ENCODE data around the gene ITGA11. TPM values are rescaled to one million over a fixed set of nuclear protein-coding genes. Genes with fewer than 3 reads are reported as not detected.

The ITGA11 gene
- polyA plus RNA-seq, 1 of the 3 experiments (the other 2 are of a cell fraction), result 0.49 TPM

- Histone ChIP-seq H3K9me2 (no peaks in the 10 kb centered on the region), H3K9me3 (no peaks in the 10 kb centered on the region), H3K79me2 (ENCODE audit: insufficient read depth) (no peaks in the 10 kb centered on the region), H3K4me2 (no peak overlapping the region), H4K20me1 (ENCODE audit: insufficient read depth) (no peaks in the 10 kb centered on the region), H3K27ac (ENCODE audit: low read depth in 2 of 2, low read length in 1 of 2) (no peak overlapping the region), H3K4me1 (ENCODE audit: control insufficient read depth in 1 of 2, insufficient read depth in 2 of 2, low read depth in 1 of 2, low read length in 1 of 2) (peaks cover 5 to 8% of the 10 kb centered on the region in 2 experiments; a peak in 3 of 4 replicates), H2AFZ (ENCODE audit: low read depth) (no peak overlapping the region), H3K9ac (no peak overlapping the region), H3K27me3 (ENCODE audit: insufficient read depth) (no peaks in the 10 kb centered on the region), H3F3A (replicated peaks; ENCODE audit: insufficient read depth) (peaks cover 7% of the 10 kb centered on the region), H3K36me3 (replicated peaks in 1 of 2; ENCODE audit: control insufficient read depth in 1 of 2, insufficient read depth in 2 of 2, low read length in 1 of 2) (no peaks in the 10 kb centered on the region), H3K4me3 (ENCODE audit: low read depth in 2 of 2, low read length in 1 of 2) (no peak overlapping the region)
- DNase-seq, result no peak
- WGBS (ENCODE audit: low lambda C conversion rate), result 93% methylated on average over 6 of the region's 7 CpGs
- POLR2A ChIA-PET, result no interaction called here
- CTCF ChIA-PET, result interaction anchor here (1.6 kb wide), 1 partner anchor 12 kb away, joined by 4 read pairs; no protein-coding TSS in a partner anchor
- no peak for TF ChIP-seq MEF2A (IDR thresholded peaks at IDR 0.05; ENCODE audit: borderline replicate concordance, low read depth)
- no peak for TF ChIP-seq SIN3A (IDR thresholded peaks at IDR 0.05; ENCODE audit: borderline replicate concordance, low read depth, low read length)
- no peak for TF ChIP-seq USF1 (IDR thresholded peaks at IDR 0.05; ENCODE audit: borderline replicate concordance, low read depth)
- TF ChIP-seq USF2 (IDR thresholded peaks at IDR 0.05; ENCODE audit: borderline replicate concordance, low read depth, low read length), result no peak
- TF ChIP-seq RCOR1 (IDR thresholded peaks at IDR 0.05; ENCODE audit: low read length), result no peak
- no peak for TF ChIP-seq MXI1 (IDR thresholded peaks at IDR 0.05; ENCODE audit: low read depth, low read length)
- no peak for TF ChIP-seq NRF1 (IDR thresholded peaks at IDR 0.05; ENCODE audit: low read depth, low read length)
- no peak for TF ChIP-seq TEAD4 (IDR thresholded peaks at IDR 0.05; ENCODE audit: borderline replicate concordance, insufficient read depth)
- TF ChIP-seq FOXJ3 (CRISPR knock-in tag; IDR thresholded peaks at IDR 0.05), result no peak
- no peak for TF ChIP-seq REST (IDR thresholded peaks at IDR 0.05; ENCODE audit: low read depth, low read length)
- no peak for TF ChIP-seq ELF1 (IDR thresholded peaks at IDR 0.05)
- TF ChIP-seq EP300 (IDR thresholded peaks at IDR 0.05; ENCODE audit: borderline replicate concordance in 1 of 2, low read depth in 1 of 2, low read length in 1 of 2), result no peak
- no peak for TF ChIP-seq GATA2 (CRISPR knock-in tag; IDR thresholded peaks at IDR 0.05)
- TF ChIP-seq CTCF (IDR thresholded peaks at IDR 0.05), result no peak
- no peak for TF ChIP-seq MAX (IDR thresholded peaks at IDR 0.05; ENCODE audit: low read depth)
- no peak for TF ChIP-seq POLR2AphosphoS5 (IDR thresholded peaks at IDR 0.05; ENCODE audit: low read depth, low read length)
- TF ChIP-seq NFIC (IDR thresholded peaks at IDR 0.05; ENCODE audit: borderline replicate concordance), result no peak
- TF ChIP-seq EZH2phosphoT487 (IDR thresholded peaks at IDR 0.05; ENCODE audit: borderline replicate concordance, low read depth), result no peak
- no peak for TF ChIP-seq SMC3 (IDR thresholded peaks at IDR 0.05; ENCODE audit: low read depth, low read length)
These were observed 42.7 kb downstream of the ITGA11 start for GRCh38 chr15:68389041-68389930.

All from SK-N-SH (cell line).